NCI-H82 treated with DMSO at 0.1 percent for 48 hours (cell line): Measurements from ENCODE around the gene INTU.
"Not testable (repeated sequence)": the region's sequence is repeated elsewhere in the genome, so short reads cannot be mapped to it uniquely, and the experiment has no call there.

Experiments
- DNase-seq: peaks from one replicate; lab custom pipeline; 2025; ENCODE audit not compliant: unreplicated experiment; lab: John Stamatoyannopoulos, UW

The INTU gene

DNA sequence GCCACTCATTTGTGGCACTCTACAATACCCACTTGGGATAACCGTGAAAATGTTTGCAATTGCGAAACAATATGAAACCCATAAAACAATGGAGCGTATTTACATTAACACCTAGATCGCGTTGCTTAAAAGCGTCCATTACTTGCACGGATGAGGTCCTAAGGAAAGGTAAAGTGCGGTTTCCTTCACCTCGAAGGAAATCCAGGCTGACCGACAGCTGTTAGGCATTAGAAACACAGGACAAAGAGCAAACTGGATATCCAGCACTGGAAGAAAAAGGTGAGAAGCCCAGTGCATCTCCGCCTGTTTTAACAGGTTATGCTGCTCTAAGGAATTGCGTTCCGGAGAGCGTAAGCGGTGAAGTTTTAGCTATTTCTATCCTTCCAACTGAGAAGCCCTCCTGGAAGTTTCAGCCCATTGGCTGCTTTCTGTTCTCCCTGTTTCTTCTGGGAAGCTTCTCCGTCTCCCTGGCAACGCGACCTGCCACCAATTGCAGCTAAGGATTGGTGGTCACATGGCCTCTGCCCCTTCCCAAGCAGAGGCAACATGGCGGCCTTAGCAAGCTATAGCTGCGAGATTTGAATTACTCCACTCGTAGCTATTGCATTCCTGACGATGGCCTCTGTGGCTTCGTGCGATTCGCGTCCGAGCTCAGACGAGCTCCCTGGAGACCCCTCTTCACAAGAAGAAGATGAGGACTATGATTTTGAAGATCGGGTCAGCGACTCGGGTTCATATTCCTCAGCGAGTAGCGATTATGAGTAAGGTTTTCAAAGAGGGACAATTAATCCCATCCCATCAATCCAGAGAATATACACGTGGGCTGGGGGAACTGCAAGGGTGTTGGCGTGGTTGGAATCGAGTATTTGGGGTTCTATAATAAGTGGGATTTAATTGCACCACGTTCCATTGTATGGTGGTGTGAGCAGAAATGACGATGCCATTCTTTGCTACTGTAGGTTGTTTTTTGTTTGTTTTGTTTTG is at the start of gene INTU:
TSS of gene INTU (plus strand) at position 538 of the 984 bp plus-strand sequence. CDS start at position 616, 78 bp downstream.
- peak; percentile 76 for DNase-seq

DNA sequence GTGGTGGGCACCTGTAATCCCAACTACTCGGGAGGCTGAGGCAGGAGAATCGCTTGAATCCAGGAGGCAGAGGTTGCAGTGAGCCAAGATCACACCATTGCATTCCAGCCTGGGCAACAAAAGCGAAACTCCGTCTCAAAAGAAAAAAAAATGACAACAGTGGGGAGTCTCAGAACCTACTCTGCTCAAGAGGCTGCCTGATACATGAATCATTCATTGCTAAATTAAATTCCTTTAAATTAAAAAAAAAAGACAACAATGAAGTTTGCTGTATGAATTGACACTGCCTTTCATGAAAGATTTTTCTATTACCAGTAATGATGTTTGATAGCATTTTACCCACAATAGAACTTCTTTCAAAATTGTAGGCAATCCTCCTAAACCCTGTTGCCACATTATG is 46.3 kb upstream of the INTU start:
- DNase-seq: not testable (repeated sequence)

- no peak for DNase-seq
Measured at GRCh38 chr4:127586922-127587571, 45.7 kb upstream of the INTU start.

DNA sequence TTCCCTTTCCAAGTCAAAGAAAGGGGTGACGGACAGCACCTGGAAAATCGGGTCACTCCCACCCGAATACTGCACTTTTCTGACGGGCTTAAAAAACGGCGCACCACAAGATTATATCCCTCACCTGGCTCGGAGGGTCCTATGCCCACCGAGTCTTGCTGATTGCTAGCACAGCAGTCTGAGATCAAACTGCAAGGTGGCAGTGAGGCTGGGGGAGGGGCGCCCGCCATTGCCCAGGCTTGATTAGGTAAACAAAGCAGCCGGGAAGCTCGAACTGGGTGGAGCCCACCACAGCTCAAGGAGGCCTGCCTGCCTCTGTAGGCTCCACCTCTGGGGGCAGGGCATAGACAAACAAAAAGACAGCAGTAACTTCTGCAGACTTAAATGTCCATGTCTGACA is 43.6 kb upstream of the INTU start:
- DNase-seq: not testable (repeated sequence)

DNA sequence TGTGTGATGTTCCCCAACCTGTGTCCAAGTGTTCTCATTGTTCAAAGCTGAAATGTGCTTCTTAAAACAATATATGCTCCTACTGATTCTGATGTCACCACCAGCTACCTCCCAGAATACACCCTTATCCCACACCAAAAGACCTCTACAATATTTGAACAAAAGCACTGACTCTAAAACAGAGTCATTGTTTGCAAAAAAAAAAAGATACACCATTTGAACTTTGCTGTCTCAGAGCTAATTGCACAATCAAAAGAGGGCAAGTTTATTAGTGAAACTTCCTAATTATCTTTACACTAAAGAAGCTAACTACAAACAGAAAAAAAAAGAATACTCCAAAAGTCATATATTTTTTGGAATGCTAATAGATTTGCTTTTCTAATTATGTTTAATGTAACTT is 34.1 kb upstream of the INTU start:
- no peak for DNase-seq

- DNase-seq: no peak
Measured at GRCh38 chr4:127601029-127601428, 31.7 kb upstream of the INTU start.

DNA sequence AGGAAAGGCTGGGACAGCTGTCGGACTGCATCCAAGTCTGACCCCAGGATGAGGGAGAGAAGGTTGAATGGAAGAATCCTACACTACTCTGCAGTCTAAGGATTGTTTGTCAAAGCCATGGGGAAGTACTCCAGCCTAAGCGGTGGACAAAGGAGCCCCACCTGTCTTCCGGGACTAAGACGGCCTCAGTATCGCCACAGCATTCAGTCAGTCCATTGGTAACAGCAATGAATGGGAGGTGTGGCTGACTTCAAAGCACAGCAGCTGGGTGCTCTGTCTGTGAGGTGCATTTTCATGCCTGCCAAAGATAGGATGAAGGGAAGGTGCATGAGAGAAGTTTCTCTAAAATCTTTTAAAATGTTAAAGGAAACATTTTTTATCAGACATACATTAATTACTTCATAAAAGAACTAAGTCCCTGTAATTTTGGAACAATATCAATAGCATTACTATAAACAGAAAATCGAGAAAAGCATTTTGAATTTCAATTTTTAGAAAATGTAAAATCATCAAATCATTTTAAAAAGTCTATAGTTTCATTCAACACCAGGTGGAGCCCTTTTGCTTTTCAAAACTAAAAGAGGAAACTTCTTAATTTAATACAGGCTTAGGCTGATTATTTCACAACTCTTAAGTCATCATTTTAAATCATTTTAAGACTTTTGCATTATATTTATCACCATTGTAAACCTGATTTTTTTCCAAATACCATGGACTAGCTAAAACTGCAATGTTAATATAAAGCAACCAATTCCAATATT is 27.6 kb upstream of the INTU start:
- DNase-seq: no peak

GRCh38 chr4:127606823-127607222 is 25.9 kb upstream of the INTU start:
- DNase-seq: no peak

GRCh38 chr4:127609484-127609883 is 23.3 kb upstream of the INTU start:
- no peak for DNase-seq

GRCh38 chr4:127610488-127610887 is 22.3 kb upstream of the INTU start:
- DNase-seq: no peak

GRCh38 chr4:127616898-127617297 is 15.9 kb upstream of the INTU start:
- no peak for DNase-seq

- DNase-seq: no peak
Measured at GRCh38 chr4:127618427-127618826, 14.3 kb upstream of the INTU start.

DNA sequence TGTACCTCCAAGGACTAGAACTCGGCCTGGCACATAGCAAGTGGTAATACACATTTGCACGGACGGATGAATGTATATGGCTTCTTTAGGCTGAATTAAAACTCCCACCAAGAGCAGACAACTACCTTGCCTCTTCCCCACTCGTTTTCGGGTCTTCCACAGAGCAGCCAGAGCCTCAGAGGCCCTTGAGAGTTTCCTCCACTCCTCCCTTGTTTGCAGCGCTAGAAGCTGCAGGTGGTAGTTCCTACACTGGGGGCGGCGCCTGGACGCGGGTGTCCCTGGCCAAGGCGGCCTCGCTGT is 10.2 kb upstream of the INTU start:
- no peak for DNase-seq

DNA sequence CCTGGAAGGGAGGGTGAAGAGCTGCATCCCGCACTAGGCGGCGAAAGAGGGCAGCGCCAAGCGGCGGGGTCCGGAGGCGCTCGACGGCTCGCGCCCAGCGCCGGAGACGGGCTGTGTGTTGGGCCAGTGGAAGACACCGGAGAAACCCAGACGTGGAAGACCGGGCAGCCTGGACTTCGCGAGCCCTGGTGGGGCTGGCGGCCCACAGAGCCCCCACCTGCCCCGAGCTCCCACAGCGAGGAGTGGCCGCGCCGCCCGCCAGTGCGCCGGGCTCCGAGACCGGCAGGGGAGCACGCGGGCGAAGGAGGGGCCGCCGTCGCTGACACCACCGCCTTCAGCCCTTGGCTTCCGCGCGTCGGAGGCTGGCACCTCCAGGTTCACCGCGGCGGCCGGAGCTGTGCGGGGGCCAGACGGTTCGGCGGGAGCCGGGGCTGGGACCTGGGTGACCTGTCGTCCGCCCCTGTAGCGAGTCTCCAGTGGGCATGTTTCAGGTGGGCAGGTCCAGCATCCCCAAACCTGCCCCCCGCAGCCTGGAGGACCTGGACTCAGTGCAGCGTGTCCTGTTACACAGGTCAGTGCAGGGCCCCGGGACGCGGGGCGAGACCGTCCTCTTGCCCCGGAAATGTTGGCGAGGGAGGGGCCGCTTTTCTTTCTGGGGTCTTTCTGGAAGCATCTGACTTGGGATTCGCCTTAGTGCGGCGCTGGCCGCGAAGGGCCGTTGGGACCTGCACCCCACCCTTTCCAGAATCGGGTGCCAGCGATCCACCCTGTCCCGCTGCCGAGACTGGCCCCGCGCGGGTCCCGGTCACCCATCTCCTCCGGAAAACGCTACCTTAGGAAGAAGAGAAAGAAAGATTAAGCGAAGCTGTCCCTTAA is 9.6 kb upstream of the INTU start:
- no peak for DNase-seq

- no peak for DNase-seq
Measured at GRCh38 chr4:127623797-127624083, 9.0 kb upstream of the INTU start.

DNA sequence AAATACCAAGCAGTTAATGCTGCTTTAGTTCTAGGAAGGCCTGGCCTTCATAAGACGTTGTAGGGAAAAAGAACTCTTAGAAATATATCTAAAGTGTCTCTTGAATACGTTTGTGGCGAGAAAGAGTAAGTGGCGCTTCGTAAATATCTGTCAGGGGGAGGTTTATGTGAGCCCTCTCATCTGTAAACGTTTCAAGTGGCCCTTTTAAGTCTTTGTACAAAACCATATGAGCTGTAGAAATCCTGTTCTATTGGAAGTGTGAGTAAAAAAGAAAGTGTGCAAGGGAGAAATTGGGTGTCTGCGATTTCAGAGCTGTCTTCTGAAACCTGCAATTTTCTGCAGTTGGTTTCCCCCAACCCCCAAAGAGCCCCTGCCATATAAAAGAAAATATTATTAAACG is 8.6 kb upstream of the INTU start:
- no peak for DNase-seq

- DNase-seq: no peak
Measured at GRCh38 chr4:127629371-127629770, 3.4 kb upstream of the INTU start.

- DNase-seq: no peak
Measured at GRCh38 chr4:127630152-127630551, 2.6 kb upstream of the INTU start.

GRCh38 chr4:127631420-127631819 is 1.3 kb upstream of the INTU start:
- no peak for DNase-seq

- DNase-seq: no peak
Measured at GRCh38 chr4:127634181-127634580, 1.4 kb downstream of the INTU start.

- DNase-seq: no peak
Measured at GRCh38 chr4:127641524-127641923, 8.8 kb downstream of the INTU start.
